22Rv1 (cell line): ENCODE results near the gene PRODH.
"Not testable (repeated sequence)": the region's sequence is repeated elsewhere in the genome, so short reads cannot be mapped to it uniquely, and the experiment has no call there.

Experiments used
- H3K27ac ChIP-seq: fragments of 450-650 bp; 2 replicates; pipeline ENCODE4 v1.5.1; 2017
- CTCF ChIP-seq: fragments of 450-650 bp; IDR thresholded peaks from 2 replicates; pipeline ENCODE4 v1.5.1; 2017; ENCODE audit warnings: mild to moderate bottlenecking
- ZFX ChIP-seq: fragments of 450-650 bp; IDR thresholded peaks from 2 replicates; pipeline ENCODE4 v1.6.1; 2017; ENCODE audit warnings: antibody characterized with exemption, borderline replicate concordance

The PRODH gene

GRCh38 chr22:18931905-18932652 is 4.0 kb downstream of the PRODH start:
- H3K27ac ChIP-seq = no peak overlapping the region
- TF ChIP-seq CTCF = no peak
- no peak for TF ChIP-seq ZFX

- TF ChIP-seq ZFX = no peak
- no peak for TF ChIP-seq CTCF
- H3K27ac ChIP-seq = no peak overlapping the region
Measured at GRCh38 chr22:18929459-18929858, 6.6 kb downstream of the PRODH start.

GRCh38 chr22:18927573-18927972 is 8.5 kb downstream of the PRODH start:
- H3K27ac ChIP-seq = no peak overlapping the region
- TF ChIP-seq CTCF (no peak), ZFX (no peak)

GRCh38 chr22:18927020-18927419 is 9.1 kb downstream of the PRODH start:
- no peak for TF ChIP-seq ZFX
- TF ChIP-seq CTCF = no peak
- H3K27ac ChIP-seq = no peak overlapping the region

- TF ChIP-seq CTCF (no peak), ZFX (no peak)
- no peak overlapping the region for H3K27ac ChIP-seq
Measured at GRCh38 chr22:18925368-18926064, 10.6 kb downstream of the PRODH start.

GRCh38 chr22:18920257-18920902 is 15.7 kb downstream of the PRODH start:
- not testable (repeated sequence) for H3K27ac ChIP-seq

GRCh38 chr22:18917818-18918217 is 18.3 kb downstream of the PRODH start:
- H3K27ac ChIP-seq = not testable (repeated sequence)

- not testable (repeated sequence) for H3K27ac ChIP-seq
Measured at GRCh38 chr22:18915550-18915949, 20.5 kb downstream of the PRODH start.

GRCh38 chr22:18914558-18914957 is 21.5 kb downstream of the PRODH start:
- not testable (repeated sequence) for H3K27ac ChIP-seq

- not testable (repeated sequence) for H3K27ac ChIP-seq
Measured at GRCh38 chr22:18912264-18912946, 23.7 kb downstream of the PRODH start.

GRCh38 chr22:18911535-18911934 is 24.6 kb downstream of the PRODH start:
- H3K27ac ChIP-seq = not testable (repeated sequence)
